ENCODE results near the gene ZNF697.

ZNF697 gene

GRCh38 chr1:119660253-119661083 lies 12.4 kb upstream of the ZNF697 start:
- no peak for FAIRE-seq

- FAIRE-seq = no peak
Measured at GRCh38 chr1:119659628-119660027, 11.6 kb upstream of the ZNF697 start.

- FAIRE-seq = no peak
Measured at GRCh38 chr1:119656410-119656955, 8.4 kb upstream of the ZNF697 start.

GRCh38 chr1:119655154-119655553 lies 7.1 kb upstream of the ZNF697 start:
- no peak for FAIRE-seq

- no peak for FAIRE-seq
Measured at GRCh38 chr1:119653839-119654170, 5.7 kb upstream of the ZNF697 start.

- FAIRE-seq = no peak
Measured at GRCh38 chr1:119653135-119653838, 5.2 kb upstream of the ZNF697 start.

GRCh38 chr1:119652587-119652986 lies 4.5 kb upstream of the ZNF697 start:
- no peak for FAIRE-seq

GRCh38 chr1:119651641-119652040 lies 3.6 kb upstream of the ZNF697 start:
- FAIRE-seq = no peak

- no peak for FAIRE-seq
Measured at GRCh38 chr1:119651133-119651532, 3.1 kb upstream of the ZNF697 start.

GRCh38 chr1:119648620-119649004 lies 546 bp upstream of the ZNF697 start:
- FAIRE-seq = no peak

- FAIRE-seq = no peak
Measured at GRCh38 chr1:119647228-119647733, 785 bp downstream of the ZNF697 start.

- no peak for FAIRE-seq
Measured at GRCh38 chr1:119646521-119647227, 1.4 kb downstream of the ZNF697 start.

GRCh38 chr1:119639109-119639508 lies 9.0 kb downstream of the ZNF697 start:
- FAIRE-seq = no peak

GRCh38 chr1:119637710-119638109 lies 10.4 kb downstream of the ZNF697 start:
- no peak for FAIRE-seq

- no peak for FAIRE-seq
Measured at GRCh38 chr1:119636491-119637089, 11.5 kb downstream of the ZNF697 start.

GRCh38 chr1:119635811-119636390 lies 12.2 kb downstream of the ZNF697 start:
- FAIRE-seq = no peak

GRCh38 chr1:119634016-119634415 lies 14.1 kb downstream of the ZNF697 start:
- FAIRE-seq = no peak

- no peak for FAIRE-seq
Measured at GRCh38 chr1:119633575-119633974, 14.5 kb downstream of the ZNF697 start.

GRCh38 chr1:119632841-119633240 lies 15.2 kb downstream of the ZNF697 start:
- FAIRE-seq = no peak

- FAIRE-seq = no peak
Measured at GRCh38 chr1:119632103-119632490, 16.0 kb downstream of the ZNF697 start.

- FAIRE-seq = no peak
Measured at GRCh38 chr1:119631433-119632102, 16.5 kb downstream of the ZNF697 start.

- FAIRE-seq = no peak
Measured at GRCh38 chr1:119631086-119631432, 17.0 kb downstream of the ZNF697 start.

All from A204.1 (cell line).